ENCODE data around the gene PRDM5.

PRDM5 gene

DNA sequence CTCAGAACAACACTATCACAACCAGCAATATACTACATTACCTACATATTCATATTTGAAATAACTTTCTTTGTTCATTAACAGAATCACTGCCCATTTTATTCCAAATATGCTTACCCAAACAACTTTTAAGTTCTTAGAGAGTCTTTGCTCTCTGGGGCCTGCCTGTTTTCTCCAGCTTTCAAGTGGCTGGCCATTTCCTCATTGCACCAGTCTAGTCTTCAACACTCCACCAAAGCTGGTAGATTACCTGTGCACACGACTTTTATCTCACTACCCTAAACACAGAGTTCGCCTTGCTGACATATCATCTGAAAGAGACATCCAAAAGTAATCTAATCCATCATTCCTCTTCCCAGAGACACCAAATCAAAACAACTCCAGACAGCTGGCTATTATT is 66.2 kb downstream of the PRDM5 start:
- H3K9ac ChIP-seq (ENCODE audit: low read length): no peak overlapping the region
- H3K27me3 ChIP-seq (ENCODE audit: control insufficient read depth, insufficient read depth, low read length): no peaks in the 10 kb centered on the region

DNA sequence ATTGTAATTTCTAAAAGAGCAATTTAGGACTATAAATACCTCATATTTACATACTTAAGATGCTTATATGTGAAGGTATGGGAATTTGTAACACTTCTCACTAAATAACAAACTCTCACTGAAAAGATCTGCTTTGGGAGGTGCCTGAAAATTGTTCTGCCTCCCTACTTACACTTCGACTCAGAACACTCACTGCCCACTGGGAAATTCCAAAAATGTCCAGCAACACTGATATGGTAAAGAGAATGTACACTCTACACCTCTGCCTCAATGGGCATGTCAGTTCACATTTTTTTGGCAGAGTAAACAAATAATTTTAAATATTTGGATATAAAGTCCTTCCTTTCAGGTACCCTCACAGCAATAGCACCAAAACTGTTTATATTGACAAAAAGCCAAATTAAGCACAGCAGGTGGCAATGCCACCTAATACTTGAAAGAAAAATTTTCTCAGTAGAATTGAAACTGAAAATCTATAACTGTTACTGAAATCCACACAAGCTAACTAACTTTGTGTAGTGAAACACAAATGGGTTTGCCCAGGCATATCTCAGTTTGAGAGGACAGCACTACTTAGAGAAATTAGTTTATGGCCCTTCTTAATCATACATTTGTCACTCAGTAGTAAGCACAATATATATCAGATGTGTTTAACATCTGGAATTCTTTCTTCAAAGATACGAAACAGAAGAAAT is 67.1 kb downstream of the PRDM5 start:
- H3K4me1 ChIP-seq (ENCODE audit: control insufficient read depth, insufficient read depth, low read length): no peaks in the 10 kb centered on the region; the same call in 1 of the 2 replicates
- H3K36me3 ChIP-seq (ENCODE audit: control insufficient read depth, insufficient read depth, low read length): peaks cover 8% of the 10 kb centered on the region; the same call in 1 of the 2 replicates
- H3K27me3 ChIP-seq (ENCODE audit: control insufficient read depth, insufficient read depth, low read length): no peaks in the 10 kb centered on the region
- no peak overlapping the region for H3K4me3 ChIP-seq (ENCODE audit: low read depth, low read length)
- H3K9ac ChIP-seq (ENCODE audit: low read length): no peak overlapping the region
- no peaks in the 10 kb centered on the region for H3K9me3 ChIP-seq (ENCODE audit: control insufficient read depth, insufficient read depth, low read depth, low read length)
- no peak overlapping the region for H3K27ac ChIP-seq (ENCODE audit: low read depth, low read length)

More for the DNA sequence above, 66.2 kb downstream of the PRDM5 start:
- H3K4me1 ChIP-seq (ENCODE audit: control insufficient read depth, insufficient read depth, low read length): no peaks in the 10 kb centered on the region; the same call in 1 of the 2 replicates
- H3K9me3 ChIP-seq (ENCODE audit: control insufficient read depth, insufficient read depth, low read depth, low read length): no peaks in the 10 kb centered on the region
- no peak overlapping the region for H3K27ac ChIP-seq (ENCODE audit: low read depth, low read length)
- no peak overlapping the region for H3K4me3 ChIP-seq (ENCODE audit: low read depth, low read length)
- H3K36me3 ChIP-seq (ENCODE audit: control insufficient read depth, insufficient read depth, low read length): peaks cover 8% of the 10 kb centered on the region; the same call in 1 of the 2 replicates

DNA sequence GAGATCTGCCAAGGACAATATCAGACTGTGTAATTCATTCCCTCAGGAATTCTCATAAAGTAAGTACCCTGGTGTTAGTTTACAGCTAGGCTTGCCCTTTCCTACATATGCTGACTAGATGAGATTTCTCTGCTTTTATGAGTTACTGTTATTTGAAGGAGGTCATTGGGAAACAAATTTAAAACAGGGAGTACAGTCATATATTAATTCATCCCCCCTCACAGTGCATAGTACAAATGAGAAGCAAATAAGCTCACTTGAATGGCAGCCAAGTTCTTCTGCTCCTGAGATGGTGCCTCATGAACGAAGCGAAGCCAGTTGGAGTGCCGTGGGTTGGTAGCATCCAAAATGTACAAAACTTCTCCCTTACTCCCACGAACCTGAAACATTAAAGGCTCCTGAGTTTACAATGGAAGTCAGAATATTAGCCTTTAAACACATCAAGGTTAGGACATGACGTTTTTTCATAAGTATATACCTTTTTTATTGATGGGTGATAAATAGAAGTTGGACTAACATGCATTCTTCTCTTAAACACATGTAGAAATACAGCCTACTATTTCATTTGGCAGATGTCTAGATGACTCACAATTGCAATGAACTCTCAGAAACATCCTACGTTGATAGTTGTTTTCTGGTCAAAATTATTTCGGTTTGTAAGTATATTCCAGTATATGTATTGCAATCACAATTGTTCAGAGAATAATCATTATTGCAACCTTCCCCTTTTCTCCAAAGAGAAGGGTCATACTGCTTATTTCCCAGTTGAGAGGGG is 69.2 kb downstream of the PRDM5 start:
- Histone ChIP-seq H3K36me3 (ENCODE audit: control insufficient read depth, insufficient read depth, low read length) (peaks cover 8% of the 10 kb centered on the region; the same call in 1 of the 2 replicates), H3K4me3 (ENCODE audit: low read depth, low read length) (no peak overlapping the region), H3K9me3 (ENCODE audit: control insufficient read depth, insufficient read depth, low read depth, low read length) (no peaks in the 10 kb centered on the region), H3K9ac (ENCODE audit: low read length) (no peak overlapping the region), H3K4me1 (ENCODE audit: control insufficient read depth, insufficient read depth, low read length) (no peaks in the 10 kb centered on the region; the same call in 1 of the 2 replicates), H3K27me3 (ENCODE audit: control insufficient read depth, insufficient read depth, low read length) (no peaks in the 10 kb centered on the region), H3K27ac (ENCODE audit: low read depth, low read length) (no peak overlapping the region)

GRCh38 chr4:120850018-120850599 is 72.4 kb downstream of the PRDM5 start:
- Histone ChIP-seq H3K4me3 (ENCODE audit: low read depth, low read length) (no peak overlapping the region), H3K27ac (ENCODE audit: low read depth, low read length) (no peak overlapping the region), H3K4me1 (ENCODE audit: control insufficient read depth, insufficient read depth, low read length) (no peaks in the 10 kb centered on the region), H3K27me3 (ENCODE audit: control insufficient read depth, insufficient read depth, low read length) (no peaks in the 10 kb centered on the region), H3K9me3 (ENCODE audit: control insufficient read depth, insufficient read depth, low read depth, low read length) (no peaks in the 10 kb centered on the region), H3K36me3 (ENCODE audit: control insufficient read depth, insufficient read depth, low read length) (peaks cover 8% of the 10 kb centered on the region; the same call in 1 of the 2 replicates), H3K9ac (ENCODE audit: low read length) (no peak overlapping the region)

GRCh38 chr4:120847019-120847582 is 75.4 kb downstream of the PRDM5 start:
- H3K9ac ChIP-seq (ENCODE audit: low read length): no peak overlapping the region

DNA sequence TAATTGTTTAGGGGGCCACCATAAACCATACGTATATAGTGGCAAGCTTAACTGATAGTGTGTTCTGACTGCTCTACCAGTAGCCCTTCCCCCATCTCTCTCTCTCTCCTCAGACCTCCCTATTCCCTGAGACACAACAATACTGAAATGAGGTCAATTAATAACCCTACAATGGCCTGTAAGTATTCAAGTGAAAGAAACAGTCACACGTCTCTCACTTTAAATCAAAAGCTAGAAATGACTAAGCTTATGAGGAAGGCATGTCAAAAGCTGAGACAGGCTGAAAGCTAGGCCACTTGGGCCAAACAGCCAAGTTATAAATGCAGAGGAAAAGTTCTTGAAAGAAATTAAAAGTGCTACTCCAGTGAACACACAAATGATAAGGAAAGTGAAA is 78.0 kb downstream of the PRDM5 start:
- no peaks in the 10 kb centered on the region; the same call in 1 of the 2 replicates for H3K36me3 ChIP-seq (ENCODE audit: control insufficient read depth, insufficient read depth, low read length)
- no peaks in the 10 kb centered on the region for H3K4me1 ChIP-seq (ENCODE audit: control insufficient read depth, insufficient read depth, low read length)
- no peak overlapping the region for H3K27ac ChIP-seq (ENCODE audit: low read depth, low read length)
- no peaks in the 10 kb centered on the region for H3K9me3 ChIP-seq (ENCODE audit: control insufficient read depth, insufficient read depth, low read depth, low read length)
- no peaks in the 10 kb centered on the region for H3K27me3 ChIP-seq (ENCODE audit: control insufficient read depth, insufficient read depth, low read length)
- no peak overlapping the region for H3K4me3 ChIP-seq (ENCODE audit: low read depth, low read length)
- no peak overlapping the region for H3K9ac ChIP-seq (ENCODE audit: low read length)

More at GRCh38 chr4:120847019-120847582, 75.4 kb downstream of the PRDM5 start:
- H3K36me3 ChIP-seq (ENCODE audit: control insufficient read depth, insufficient read depth, low read length): peaks cover 5% of the 10 kb centered on the region; the same call in 1 of the 2 replicates
- H3K4me3 ChIP-seq (ENCODE audit: low read depth, low read length): no peak overlapping the region
- no peak overlapping the region for H3K27ac ChIP-seq (ENCODE audit: low read depth, low read length)
- no peaks in the 10 kb centered on the region for H3K4me1 ChIP-seq (ENCODE audit: control insufficient read depth, insufficient read depth, low read length)
- no peaks in the 10 kb centered on the region for H3K27me3 ChIP-seq (ENCODE audit: control insufficient read depth, insufficient read depth, low read length)
- H3K9me3 ChIP-seq (ENCODE audit: control insufficient read depth, insufficient read depth, low read depth, low read length): no peaks in the 10 kb centered on the region

DNA sequence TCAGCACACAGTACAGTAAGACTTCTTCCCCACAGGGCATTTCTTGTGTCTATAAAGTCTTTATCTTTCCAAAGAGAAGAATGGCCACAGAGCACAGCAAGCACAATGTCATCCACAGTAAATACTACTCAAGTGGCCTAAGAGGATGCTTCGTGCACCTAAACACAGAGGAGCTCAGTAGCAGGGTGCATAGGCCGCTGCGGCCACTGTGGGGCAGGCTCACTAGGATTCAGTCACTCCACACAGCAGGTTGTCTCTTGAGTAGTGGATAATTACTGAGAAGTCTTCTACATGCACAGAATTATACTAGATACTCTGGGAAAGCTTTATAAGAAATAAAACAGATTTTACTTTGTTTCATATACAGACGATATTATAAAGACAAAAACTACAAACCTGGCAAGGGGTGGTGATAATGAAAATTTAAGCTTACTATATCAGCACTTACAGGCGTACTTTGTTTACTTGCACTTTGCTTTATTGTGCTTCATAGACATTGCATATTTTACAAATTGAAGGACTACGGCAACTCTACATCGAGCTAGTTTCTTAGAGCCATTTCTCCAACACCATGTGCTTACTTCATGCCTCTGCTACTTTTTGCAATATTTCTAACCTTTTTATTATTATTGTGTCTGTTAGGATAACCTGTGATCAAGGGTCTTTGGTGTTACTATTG is 78.5 kb downstream of the PRDM5 start:
- no peak overlapping the region for H3K9ac ChIP-seq (ENCODE audit: low read length)
- H3K27me3 ChIP-seq (ENCODE audit: control insufficient read depth, insufficient read depth, low read length): no peaks in the 10 kb centered on the region
- no peaks in the 10 kb centered on the region; the same call in 1 of the 2 replicates for H3K36me3 ChIP-seq (ENCODE audit: control insufficient read depth, insufficient read depth, low read length)
- H3K4me3 ChIP-seq (ENCODE audit: low read depth, low read length): no peak overlapping the region
- no peaks in the 10 kb centered on the region for H3K4me1 ChIP-seq (ENCODE audit: control insufficient read depth, insufficient read depth, low read length)
- no peaks in the 10 kb centered on the region for H3K9me3 ChIP-seq (ENCODE audit: control insufficient read depth, insufficient read depth, low read depth, low read length)
- no peak overlapping the region for H3K27ac ChIP-seq (ENCODE audit: low read depth, low read length)

DNA sequence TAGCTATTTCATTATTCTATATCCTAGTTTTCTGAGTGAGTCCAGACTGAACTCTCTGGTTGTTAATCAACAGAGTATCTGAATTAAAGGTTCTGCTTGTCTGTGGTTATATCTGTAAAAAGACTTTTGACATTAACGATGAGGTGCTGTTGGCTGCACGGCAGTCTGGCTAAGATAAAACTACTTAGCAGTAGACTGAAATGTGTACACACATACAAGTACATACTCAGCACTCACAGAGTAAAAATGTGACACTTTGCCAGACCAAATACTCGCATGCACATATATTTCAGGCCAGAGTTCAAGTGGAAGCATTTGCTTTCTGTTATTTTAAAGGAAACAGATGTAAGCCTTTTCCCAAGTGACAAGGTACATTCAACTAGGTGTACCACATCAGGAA is 80.5 kb downstream of the PRDM5 start:
- no peaks in the 10 kb centered on the region; the same call in 1 of the 2 replicates for H3K36me3 ChIP-seq (ENCODE audit: control insufficient read depth, insufficient read depth, low read length)
- no peaks in the 10 kb centered on the region for H3K4me1 ChIP-seq (ENCODE audit: control insufficient read depth, insufficient read depth, low read length)
- H3K27ac ChIP-seq (ENCODE audit: low read depth, low read length): no peak overlapping the region
- no peaks in the 10 kb centered on the region for H3K27me3 ChIP-seq (ENCODE audit: control insufficient read depth, insufficient read depth, low read length)
- H3K9ac ChIP-seq (ENCODE audit: low read length): no peak overlapping the region
- no peak overlapping the region for H3K4me3 ChIP-seq (ENCODE audit: low read depth, low read length)
- H3K9me3 ChIP-seq (ENCODE audit: control insufficient read depth, insufficient read depth, low read depth, low read length): no peaks in the 10 kb centered on the region

- Histone ChIP-seq H3K9ac (ENCODE audit: low read length) (no peak overlapping the region), H3K27ac (ENCODE audit: low read depth, low read length) (no peak overlapping the region), H3K4me3 (ENCODE audit: low read depth, low read length) (no peak overlapping the region), H3K27me3 (ENCODE audit: control insufficient read depth, insufficient read depth, low read length) (no peaks in the 10 kb centered on the region), H3K36me3 (ENCODE audit: control insufficient read depth, insufficient read depth, low read length) (no peaks in the 10 kb centered on the region; the same call in 1 of the 2 replicates), H3K9me3 (ENCODE audit: control insufficient read depth, insufficient read depth, low read depth, low read length) (no peaks in the 10 kb centered on the region), H3K4me1 (ENCODE audit: control insufficient read depth, insufficient read depth, low read length) (no peaks in the 10 kb centered on the region)
These were observed 80.9 kb downstream of the PRDM5 start for GRCh38 chr4:120841580-120841979.

DNA sequence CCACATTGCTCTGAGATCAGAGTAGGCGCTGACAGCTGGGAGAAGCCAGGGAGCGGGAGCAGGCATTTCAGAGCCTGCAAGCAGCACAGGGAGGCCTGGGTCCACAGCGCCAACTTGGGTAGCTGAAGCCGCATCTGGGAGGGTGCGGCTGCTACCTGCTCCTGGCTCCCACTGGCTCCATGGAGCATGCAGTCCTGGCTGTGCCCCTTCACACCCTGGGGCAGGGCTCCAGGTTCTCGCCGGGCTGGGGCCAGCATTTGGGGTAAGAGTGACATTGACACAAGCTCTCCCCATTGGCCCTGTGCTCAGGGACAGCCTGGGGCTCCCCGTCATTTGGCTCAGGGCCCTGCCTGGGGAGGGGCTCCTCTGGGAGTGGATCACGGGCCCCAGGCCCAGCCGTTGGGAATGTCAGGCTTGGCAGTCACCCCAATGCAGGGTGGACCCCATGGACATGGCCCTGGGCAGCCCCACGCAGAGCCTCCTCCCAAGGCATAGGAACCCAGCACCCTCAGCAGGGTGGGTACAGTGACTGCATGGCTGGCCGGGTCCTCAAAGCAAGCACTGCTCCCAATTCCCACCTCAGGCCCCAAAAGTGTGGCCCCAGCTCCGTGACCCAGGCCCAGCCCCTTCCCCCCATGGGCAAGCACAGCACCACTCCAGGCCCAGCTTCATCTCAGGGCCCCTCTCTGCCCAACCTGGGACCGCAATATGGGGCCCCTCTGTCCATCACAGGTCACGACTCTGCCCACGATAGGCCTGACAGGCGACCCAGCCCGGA is 82.4 kb downstream of the PRDM5 start:
- Histone ChIP-seq H3K27me3 (ENCODE audit: control insufficient read depth, insufficient read depth, low read length) (no peaks in the 10 kb centered on the region), H3K4me3 (ENCODE audit: low read depth, low read length) (no peak overlapping the region), H3K9ac (ENCODE audit: low read length) (no peak overlapping the region), H3K9me3 (ENCODE audit: control insufficient read depth, insufficient read depth, low read depth, low read length) (0 out of 2 replicates have a peak, but pooled peaks cover 4% of the 10 kb centered on the region), H3K36me3 (ENCODE audit: control insufficient read depth, insufficient read depth, low read length) (no peaks in the 10 kb centered on the region; the same call in 1 of the 2 replicates), H3K4me1 (ENCODE audit: control insufficient read depth, insufficient read depth, low read length) (no peaks in the 10 kb centered on the region), H3K27ac (ENCODE audit: low read depth, low read length) (no peak overlapping the region)

Measured in HUES6 (cell line).